Measurements from ENCODE around the gene KDM2B.

The KDM2B gene

GRCh38 chr12:121580959-121581685 is at the start of gene KDM2B:
TSS of gene KDM2B (minus strand) at chr12:121581023. CDS start at chr12:121580911, 112 bp downstream.
- no peak for DNase-seq (ENCODE audit: low read depth)

- DNase-seq (ENCODE audit: low read depth) = no peak
Measured at GRCh38 chr12:121628536-121628935, 47.7 kb upstream of the KDM2B start.

- DNase-seq (ENCODE audit: low read depth) = no peak
Measured at GRCh38 chr12:121628037-121628436, 47.2 kb upstream of the KDM2B start.

- DNase-seq (ENCODE audit: low read depth) = peak; percentile 80
Measured at GRCh38 chr12:121626853-121627640, 46.2 kb upstream of the KDM2B start.

- peak; percentile 95 for DNase-seq (ENCODE audit: low read depth)
Measured at GRCh38 chr12:121626087-121626852, 45.4 kb upstream of the KDM2B start, which contains the start of gene ORAI1. TSS of gene ORAI1 (plus strand) at chr12:121626530.

- no peak for DNase-seq (ENCODE audit: low read depth)
Measured at GRCh38 chr12:121620333-121620891, 39.6 kb upstream of the KDM2B start.

- no peak for DNase-seq (ENCODE audit: low read depth)
Measured at GRCh38 chr12:121618659-121619233, 37.9 kb upstream of the KDM2B start.

- DNase-seq (ENCODE audit: low read depth) = no peak
Measured at GRCh38 chr12:121614872-121615467, 34.1 kb upstream of the KDM2B start.

- no peak for DNase-seq (ENCODE audit: low read depth)
Measured at GRCh38 chr12:121613462-121613861, 32.6 kb upstream of the KDM2B start.

GRCh38 chr12:121611306-121611705 is 30.5 kb upstream of the KDM2B start:
- DNase-seq (ENCODE audit: low read depth) = no peak

GRCh38 chr12:121610239-121611149 is 29.7 kb upstream of the KDM2B start:
- no peak for DNase-seq (ENCODE audit: low read depth)

- no peak for DNase-seq (ENCODE audit: low read depth)
Measured at GRCh38 chr12:121608301-121608700, 27.5 kb upstream of the KDM2B start.

- no peak for DNase-seq (ENCODE audit: low read depth)
Measured at GRCh38 chr12:121603581-121603980, 22.8 kb upstream of the KDM2B start.

- DNase-seq (ENCODE audit: low read depth) = no peak
Measured at GRCh38 chr12:121602766-121603165, 21.9 kb upstream of the KDM2B start.

- no peak for DNase-seq (ENCODE audit: low read depth)
Measured at GRCh38 chr12:121600702-121601336, 20.0 kb upstream of the KDM2B start.

GRCh38 chr12:121596526-121596925 is 15.7 kb upstream of the KDM2B start:
- DNase-seq (ENCODE audit: low read depth) = no peak

GRCh38 chr12:121595520-121595919 is 14.7 kb upstream of the KDM2B start:
- no peak for DNase-seq (ENCODE audit: low read depth)

- no peak for DNase-seq (ENCODE audit: low read depth)
Measured at GRCh38 chr12:121592320-121592719, 11.5 kb upstream of the KDM2B start.

- DNase-seq (ENCODE audit: low read depth) = peak; percentile 43
Measured at GRCh38 chr12:121590476-121591143, 9.8 kb upstream of the KDM2B start.
